Astrocyte (in vitro differentiated cells and primary cell): ENCODE results near the gene ACTR3C.

Experiments used
- EZH2 ChIP-seq: IDR thresholded peaks from 2 replicates; pipeline ENCODE4 v1.6.1; 2012; ENCODE audit warnings: mild to moderate bottlenecking, low read length, inconsistent platforms; ENCODE audit not compliant: insufficient read depth
- TF ChIP-seq, protein P1 (sequence below): IDR thresholded peaks from 2 replicates; pipeline ENCODE4 v1.5.1; 2011; ENCODE audit warnings: low read depth, mild to moderate bottlenecking, inconsistent platforms, low read length, moderate library complexity; ENCODE audit not compliant: insufficient read depth

DNA sequence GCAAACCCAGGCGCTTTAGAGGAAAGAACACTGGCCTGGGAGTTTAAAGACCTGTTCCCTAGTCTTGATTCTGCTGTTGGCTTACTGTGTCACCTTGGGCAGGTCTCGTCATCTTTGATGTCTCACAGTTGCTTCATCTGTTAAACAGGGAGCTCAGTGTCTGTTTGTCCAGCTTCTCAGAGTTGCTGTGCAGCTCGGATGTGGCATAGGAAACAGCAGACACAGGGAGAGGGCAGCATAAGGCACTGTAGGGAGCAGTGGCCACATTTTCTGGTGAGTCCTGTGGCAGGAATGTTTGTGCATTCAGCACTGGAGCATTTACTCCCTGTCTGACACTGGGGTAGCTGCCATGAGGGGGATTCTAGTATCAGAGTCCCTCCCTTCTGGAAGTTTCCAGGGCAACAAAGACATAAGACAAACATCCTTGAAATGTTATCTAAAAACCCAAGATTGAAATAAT, 47.3 kb upstream of the ACTR3C start:
- TF ChIP-seq, protein P1, sequence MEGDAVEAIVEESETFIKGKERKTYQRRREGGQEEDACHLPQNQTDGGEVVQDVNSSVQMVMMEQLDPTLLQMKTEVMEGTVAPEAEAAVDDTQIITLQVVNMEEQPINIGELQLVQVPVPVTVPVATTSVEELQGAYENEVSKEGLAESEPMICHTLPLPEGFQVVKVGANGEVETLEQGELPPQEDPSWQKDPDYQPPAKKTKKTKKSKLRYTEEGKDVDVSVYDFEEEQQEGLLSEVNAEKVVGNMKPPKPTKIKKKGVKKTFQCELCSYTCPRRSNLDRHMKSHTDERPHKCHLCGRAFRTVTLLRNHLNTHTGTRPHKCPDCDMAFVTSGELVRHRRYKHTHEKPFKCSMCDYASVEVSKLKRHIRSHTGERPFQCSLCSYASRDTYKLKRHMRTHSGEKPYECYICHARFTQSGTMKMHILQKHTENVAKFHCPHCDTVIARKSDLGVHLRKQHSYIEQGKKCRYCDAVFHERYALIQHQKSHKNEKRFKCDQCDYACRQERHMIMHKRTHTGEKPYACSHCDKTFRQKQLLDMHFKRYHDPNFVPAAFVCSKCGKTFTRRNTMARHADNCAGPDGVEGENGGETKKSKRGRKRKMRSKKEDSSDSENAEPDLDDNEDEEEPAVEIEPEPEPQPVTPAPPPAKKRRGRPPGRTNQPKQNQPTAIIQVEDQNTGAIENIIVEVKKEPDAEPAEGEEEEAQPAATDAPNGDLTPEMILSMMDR = no peak
- TF ChIP-seq EZH2 = no peak
